Measurements from ENCODE around the gene TLDC2. TPM values are rescaled to one million over a fixed set of nuclear protein-coding genes. Genes with fewer than 3 reads are reported as not detected.
A peak's percentile ranks its signal among the peaks of the same experiment; 100 is the strongest.

TLDC2 gene
- total and polyA plus RNA-seq, 5 donors from 2014 or later = 0.32 to 0.57 (median 0.41) TPM; not detected in 1

DNA sequence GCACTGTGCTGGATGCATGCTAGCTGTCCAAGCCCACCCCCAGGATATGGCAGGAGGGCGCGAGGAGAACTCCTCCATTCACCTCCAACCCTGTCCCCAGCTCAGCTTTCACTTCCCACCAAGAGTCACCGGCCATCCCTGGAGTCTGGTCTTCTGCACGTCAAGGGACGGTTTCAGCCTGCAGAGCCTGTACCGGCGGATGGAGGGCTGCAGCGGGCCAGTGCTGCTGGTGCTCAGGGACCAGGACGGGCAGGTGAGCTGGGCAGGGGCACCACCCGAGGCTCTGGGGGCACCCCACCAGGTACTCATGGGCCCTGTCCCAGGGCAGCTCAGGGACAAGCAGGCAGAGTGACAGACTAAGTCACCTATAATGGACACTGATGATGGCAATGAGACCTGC, 3.0 kb downstream of the TLDC2 start:
- no peak for ATAC-seq (ENCODE audit: low read depth in 2 of 2)
- H3K9me3 Mint-ChIP-seq = no peaks in the 10 kb centered on the region
- H3K27ac Mint-ChIP-seq = no peak overlapping the region

DNA sequence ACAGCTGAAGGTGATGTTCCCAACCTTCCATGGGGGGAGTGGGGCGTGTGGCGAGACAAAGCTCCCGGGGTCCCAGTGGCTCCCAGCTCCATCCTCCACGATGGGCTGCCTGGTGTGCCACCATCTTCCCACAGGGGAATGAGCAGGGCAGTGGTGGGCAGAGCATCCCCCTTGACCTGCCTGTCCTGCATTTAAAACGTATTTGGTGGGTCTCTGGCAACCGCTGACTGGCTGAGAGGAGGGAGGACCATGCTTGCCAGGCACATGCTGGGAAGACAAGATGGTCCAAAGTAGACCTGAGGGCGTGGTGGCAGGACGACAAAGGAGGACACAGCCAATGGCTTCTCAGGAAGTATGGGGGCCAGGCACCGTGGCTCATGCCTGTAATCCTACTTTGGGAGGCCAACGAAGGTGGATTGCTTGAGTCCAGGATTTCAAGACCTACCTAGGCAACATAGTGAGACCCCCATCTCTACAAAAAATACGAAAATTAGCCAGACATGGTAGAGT, 4.9 kb downstream of the TLDC2 start:
- DNase-seq = no peak
- H3K4me3 Mint-ChIP-seq = no peak overlapping the region
- H3K36me3 ChIP-seq (ENCODE audit: control insufficient read depth, insufficient read depth, low read length) = no peaks in the 10 kb centered on the region

More for the DNA sequence above, 3.0 kb downstream of the TLDC2 start:
- no peak for DNase-seq
- Histone ChIP-seq H3K27me3 (ENCODE audit: control insufficient read depth, insufficient read depth, low read length) (no peaks in the 10 kb centered on the region), H3K36me3 (ENCODE audit: control insufficient read depth, insufficient read depth, low read length) (no peaks in the 10 kb centered on the region), H3K9me3 (ENCODE audit: control insufficient read depth in 2 of 2, low read length in 2 of 2) (no peaks in the 10 kb centered on the region), H3K4me3 (ENCODE audit: low read depth, low read length) (no peak overlapping the region), H3K4me1 (ENCODE audit: control insufficient read depth, insufficient read depth, low read length, poor library complexity, severe bottlenecking) (no peaks in the 10 kb centered on the region), H3K27ac (ENCODE audit: insufficient read depth, low read length, poor library complexity, severe bottlenecking) (no peak overlapping the region)
- Mint-ChIP-seq H3K27me3 (no peaks in the 10 kb centered on the region), H3K4me3 (no peak overlapping the region), H3K4me1 (peaks cover 0 to 5% (median 1%) of the 10 kb centered on the region in 4 donors), H3K36me3 (peaks cover 3% of the 10 kb centered on the region)

GRCh38 chr20:36881331-36881730, 5.4 kb downstream of the TLDC2 start:
- H3K4me3 ChIP-seq (ENCODE audit: low read depth, low read length) = no peak overlapping the region
- H3K9me3 ChIP-seq (ENCODE audit: control insufficient read depth in 2 of 2, low read length in 2 of 2) = no peaks in the 10 kb centered on the region
- Mint-ChIP-seq H3K4me3 (no peak overlapping the region), H3K4me1 (peaks cover 0 to 10% (median 7%) of the 10 kb centered on the region in 4 donors), H3K9me3 (no peaks in the 10 kb centered on the region), H3K27ac (peak overlapping the region in 1 of 3 donors; percentile 46), H3K27me3 (no peaks in the 10 kb centered on the region), H3K36me3 (no peaks in the 10 kb centered on the region)
- no peaks in the 10 kb centered on the region for H3K27me3 ChIP-seq (ENCODE audit: control insufficient read depth, insufficient read depth, low read length)
- no peaks in the 10 kb centered on the region for H3K36me3 ChIP-seq (ENCODE audit: control insufficient read depth, insufficient read depth, low read length)
- no peak for ATAC-seq (ENCODE audit: low read depth in 2 of 2)
- H3K27ac ChIP-seq (ENCODE audit: insufficient read depth, low read length, poor library complexity, severe bottlenecking) = no peak overlapping the region
- no peaks in the 10 kb centered on the region for H3K4me1 ChIP-seq (ENCODE audit: control insufficient read depth, insufficient read depth, low read length, poor library complexity, severe bottlenecking)
- no peak for DNase-seq

More for the DNA sequence above, 4.9 kb downstream of the TLDC2 start:
- no peak overlapping the region for H3K4me3 ChIP-seq (ENCODE audit: low read depth, low read length)
- H3K27me3 Mint-ChIP-seq = no peaks in the 10 kb centered on the region
- H3K27ac Mint-ChIP-seq = no peak overlapping the region
- no peak for ATAC-seq (ENCODE audit: low read depth in 2 of 2)
- no peaks in the 10 kb centered on the region for H3K4me1 ChIP-seq (ENCODE audit: control insufficient read depth, insufficient read depth, low read length, poor library complexity, severe bottlenecking)
- H3K9me3 ChIP-seq (ENCODE audit: control insufficient read depth in 2 of 2, low read length in 2 of 2) = no peaks in the 10 kb centered on the region
- no peaks in the 10 kb centered on the region for H3K36me3 Mint-ChIP-seq
- H3K9me3 Mint-ChIP-seq = no peaks in the 10 kb centered on the region
- no peak overlapping the region for H3K27ac ChIP-seq (ENCODE audit: insufficient read depth, low read length, poor library complexity, severe bottlenecking)
- peaks cover 0 to 10% (median 5%) of the 10 kb centered on the region in 4 donors for H3K4me1 Mint-ChIP-seq
- H3K27me3 ChIP-seq (ENCODE audit: control insufficient read depth, insufficient read depth, low read length) = no peaks in the 10 kb centered on the region

DNA sequence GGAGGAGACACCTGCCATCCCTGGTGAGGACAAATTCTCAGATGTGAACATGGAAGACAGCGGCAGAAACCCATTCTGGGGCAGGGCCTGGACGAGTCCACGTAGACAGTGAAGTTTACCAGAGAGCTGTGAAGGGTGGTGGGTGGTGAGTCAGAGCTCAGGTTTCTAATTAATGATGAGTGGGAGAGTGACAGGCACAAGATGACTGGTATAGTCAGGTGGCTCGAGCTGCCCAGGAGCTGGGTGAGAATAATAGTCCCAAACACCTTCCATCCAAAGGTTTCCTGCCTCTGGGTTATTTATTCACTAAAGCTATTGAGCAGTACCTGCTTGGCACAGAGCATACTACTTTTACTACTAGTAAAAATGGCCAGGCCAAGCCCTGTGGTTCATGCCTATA, 6.0 kb downstream of the TLDC2 start:
- Histone ChIP-seq H3K9me3 (ENCODE audit: control insufficient read depth in 2 of 2, low read length in 2 of 2) (no peaks in the 10 kb centered on the region), H3K27me3 (ENCODE audit: control insufficient read depth, insufficient read depth, low read length) (no peaks in the 10 kb centered on the region), H3K36me3 (ENCODE audit: control insufficient read depth, insufficient read depth, low read length) (no peaks in the 10 kb centered on the region), H3K27ac (ENCODE audit: insufficient read depth, low read length, poor library complexity, severe bottlenecking) (no peak overlapping the region), H3K4me3 (ENCODE audit: low read depth, low read length) (no peak overlapping the region), H3K4me1 (ENCODE audit: control insufficient read depth, insufficient read depth, low read length, poor library complexity, severe bottlenecking) (peaks cover 4% of the 10 kb centered on the region)
- Mint-ChIP-seq H3K27me3 (no peaks in the 10 kb centered on the region), H3K36me3 (no peaks in the 10 kb centered on the region), H3K9me3 (no peaks in the 10 kb centered on the region), H3K4me1 (peaks cover 2 to 15% (median 8%) of the 10 kb centered on the region in 4 donors), H3K27ac (peak overlapping the region in 2 of 3 donors; percentile 46 to 69), H3K4me3 (no peak overlapping the region)
- no peak for DNase-seq
- ATAC-seq (ENCODE audit: low read depth in 2 of 2) = peak in 1 of 2 donors; percentile 44

DNA sequence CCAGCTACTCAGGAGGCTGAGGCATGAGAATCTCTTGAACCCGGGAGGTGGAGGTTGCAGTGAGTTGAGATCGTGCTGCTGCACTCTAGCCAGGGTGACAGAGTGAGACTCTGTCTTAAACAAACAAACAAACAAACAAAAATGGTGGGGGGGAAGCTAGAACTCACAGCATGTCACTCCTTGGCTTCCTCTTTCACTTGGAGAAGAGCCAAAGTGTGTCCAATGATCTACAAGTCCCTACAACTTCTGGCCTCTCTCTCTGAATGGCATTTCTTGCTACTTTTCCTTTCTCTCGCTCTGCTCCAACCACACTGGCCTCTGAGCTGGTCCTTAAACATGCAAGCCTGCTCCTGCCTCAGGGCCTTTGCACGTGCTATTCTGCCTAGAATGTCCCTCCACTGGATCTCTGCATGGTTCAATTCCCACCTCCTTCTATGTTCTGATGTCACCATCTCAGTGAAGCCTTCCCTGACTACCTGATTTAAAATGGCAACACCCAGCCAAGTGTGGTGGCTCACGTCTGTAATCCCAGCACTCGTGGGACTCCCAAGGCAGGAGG, 8.1 kb downstream of the TLDC2 start:
- no peaks in the 10 kb centered on the region for H3K27me3 ChIP-seq (ENCODE audit: control insufficient read depth, insufficient read depth, low read length)
- Mint-ChIP-seq H3K27me3 (no peaks in the 10 kb centered on the region), H3K36me3 (no peaks in the 10 kb centered on the region), H3K27ac (no peak overlapping the region), H3K4me1 (peaks cover 5 to 25% (median 11%) of the 10 kb centered on the region in 4 donors), H3K4me3 (peak overlapping the region in 1 of 4 donors; percentile 63), H3K9me3 (no peaks in the 10 kb centered on the region)
- no peaks in the 10 kb centered on the region for H3K9me3 ChIP-seq (ENCODE audit: control insufficient read depth in 2 of 2, low read length in 2 of 2)
- peaks cover 1% of the 10 kb centered on the region for H3K36me3 ChIP-seq (ENCODE audit: control insufficient read depth, insufficient read depth, low read length)
- no peak overlapping the region for H3K27ac ChIP-seq (ENCODE audit: insufficient read depth, low read length, poor library complexity, severe bottlenecking)
- ATAC-seq (ENCODE audit: low read depth in 2 of 2) = no peak
- no peak for DNase-seq
- peaks cover 10% of the 10 kb centered on the region for H3K4me1 ChIP-seq (ENCODE audit: control insufficient read depth, insufficient read depth, low read length, poor library complexity, severe bottlenecking)
- H3K4me3 ChIP-seq (ENCODE audit: low read depth, low read length) = no peak overlapping the region

DNA sequence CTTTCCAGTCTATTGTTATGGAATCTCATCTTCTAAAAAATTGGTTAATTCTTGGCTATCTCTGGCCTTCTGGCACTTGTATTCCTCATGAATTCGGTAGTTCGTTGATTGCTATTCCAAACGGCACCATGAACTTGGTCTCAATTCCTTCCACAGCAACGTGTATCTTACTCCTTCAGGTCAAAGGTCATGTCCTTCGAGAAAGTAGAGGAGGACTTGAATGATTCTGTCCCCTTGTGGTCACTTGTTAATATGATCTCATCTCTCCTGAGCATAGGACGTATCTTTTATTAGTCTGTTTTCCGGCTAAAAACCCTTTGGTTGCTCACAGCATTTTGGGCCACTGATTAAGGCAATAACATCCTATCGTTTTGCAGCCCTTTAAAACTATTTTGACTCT, 9.4 kb downstream of the TLDC2 start:
- H3K9me3 ChIP-seq (ENCODE audit: control insufficient read depth in 2 of 2, low read length in 2 of 2) = no peaks in the 10 kb centered on the region
- Mint-ChIP-seq H3K4me1 (peaks cover 5 to 25% (median 14%) of the 10 kb centered on the region in 4 donors), H3K9me3 (no peaks in the 10 kb centered on the region), H3K4me3 (no peak overlapping the region), H3K27me3 (no peaks in the 10 kb centered on the region), H3K36me3 (peaks cover 7% of the 10 kb centered on the region), H3K27ac (peak overlapping the region; percentile 22 to 28 (median 23))
- H3K36me3 ChIP-seq (ENCODE audit: control insufficient read depth, insufficient read depth, low read length) = peaks cover 8% of the 10 kb centered on the region
- no peak overlapping the region for H3K27ac ChIP-seq (ENCODE audit: insufficient read depth, low read length, poor library complexity, severe bottlenecking)
- no peaks in the 10 kb centered on the region for H3K27me3 ChIP-seq (ENCODE audit: control insufficient read depth, insufficient read depth, low read length)
- no peak overlapping the region for H3K4me3 ChIP-seq (ENCODE audit: low read depth, low read length)
- peaks cover 10% of the 10 kb centered on the region for H3K4me1 ChIP-seq (ENCODE audit: control insufficient read depth, insufficient read depth, low read length, poor library complexity, severe bottlenecking)
- ATAC-seq (ENCODE audit: low read depth in 2 of 2) (no peak), DNase-seq (no peak)

GRCh38 chr20:36886859-36887751, 11.2 kb downstream of the TLDC2 start:
- H3K36me3 Mint-ChIP-seq = peaks cover 16% of the 10 kb centered on the region
- peak; percentile 78 to 80 for ATAC-seq (ENCODE audit: low read depth in 2 of 2)
- H3K4me1 Mint-ChIP-seq = peaks cover 5 to 28% (median 14%) of the 10 kb centered on the region in 4 donors
- H3K27ac Mint-ChIP-seq = peak overlapping the region; percentile 62 to 76 (median 63)
- DNase-seq = peak; percentile 63 to 80 (median 78)
- Histone ChIP-seq H3K4me3 (ENCODE audit: low read depth, low read length) (no peak overlapping the region), H3K4me1 (ENCODE audit: control insufficient read depth, insufficient read depth, low read length, poor library complexity, severe bottlenecking) (peaks cover 10% of the 10 kb centered on the region), H3K9me3 (ENCODE audit: control insufficient read depth in 2 of 2, low read length in 2 of 2) (no peaks in the 10 kb centered on the region), H3K36me3 (ENCODE audit: control insufficient read depth, insufficient read depth, low read length) (peaks cover 25% of the 10 kb centered on the region), H3K27me3 (ENCODE audit: control insufficient read depth, insufficient read depth, low read length) (no peaks in the 10 kb centered on the region), H3K27ac (ENCODE audit: insufficient read depth, low read length, poor library complexity, severe bottlenecking) (peak overlapping the region; percentile 63)
- H3K27me3 Mint-ChIP-seq = no peaks in the 10 kb centered on the region
- H3K9me3 Mint-ChIP-seq = peaks cover 0 to 2% (median 0%) of the 10 kb centered on the region in 7 donors
- H3K4me3 Mint-ChIP-seq = peak overlapping the region in 3 of 4 donors; percentile 35 to 52 (median 43)

Data from CD4-positive, CD25-positive, alpha-beta regulatory T cell (primary cell).